HUES6 (cell line): ENCODE results near the gene MNDA.

Experiments
- H3K27ac ChIP-seq: 2 replicates; pipeline ENCODE4 v1.7.0; 2013; ENCODE audit warnings: low read depth, mild to moderate bottlenecking, low read length, inconsistent platforms
- H3K27me3 ChIP-seq: 2 replicates; pipeline ENCODE4 v1.6.1; 2013; ENCODE audit warnings: low read length; ENCODE audit not compliant: control insufficient read depth, insufficient read depth
- H3K36me3 ChIP-seq: 2 replicates; pipeline ENCODE4 v1.6.1; 2013; ENCODE audit warnings: low read length; ENCODE audit not compliant: control insufficient read depth, insufficient read depth
- H3K4me1 ChIP-seq: 2 replicates; pipeline ENCODE4 v1.6.1; 2013; ENCODE audit warnings: low read length; ENCODE audit not compliant: control insufficient read depth, insufficient read depth
- H3K4me3 ChIP-seq: 2 replicates; pipeline ENCODE4 v1.5.1; 2013; ENCODE audit warnings: low read depth, low read length
- H3K9ac ChIP-seq: one replicate; pipeline ENCODE4 v1.6.1; 2013; ENCODE audit warnings: mild to moderate bottlenecking, low read length
- H3K9me3 ChIP-seq: 2 replicates; pipeline ENCODE4 v1.6.1; 2013; ENCODE audit warnings: low read depth, low read length; ENCODE audit not compliant: control insufficient read depth, insufficient read depth

MNDA gene

GRCh38 chr1:158810311-158810710 is 20.8 kb upstream of the MNDA start:
- no peaks in the 10 kb centered on the region for H3K4me1 ChIP-seq
- no peak overlapping the region for H3K27ac ChIP-seq
- no peaks in the 10 kb centered on the region for H3K9me3 ChIP-seq
- H3K36me3 ChIP-seq: no peaks in the 10 kb centered on the region
- H3K9ac ChIP-seq: no peak overlapping the region
- no peak overlapping the region for H3K4me3 ChIP-seq
- no peaks in the 10 kb centered on the region for H3K27me3 ChIP-seq

GRCh38 chr1:158812336-158812735 is 18.8 kb upstream of the MNDA start:
- Histone ChIP-seq H3K36me3 (no peaks in the 10 kb centered on the region), H3K9me3 (no peaks in the 10 kb centered on the region), H3K27me3 (no peaks in the 10 kb centered on the region), H3K9ac (no peak overlapping the region), H3K4me1 (no peaks in the 10 kb centered on the region), H3K4me3 (no peak overlapping the region), H3K27ac (no peak overlapping the region)

- no peaks in the 10 kb centered on the region for H3K36me3 ChIP-seq
- no peak overlapping the region for H3K9ac ChIP-seq
- H3K27ac ChIP-seq: no peak overlapping the region
- H3K27me3 ChIP-seq: no peaks in the 10 kb centered on the region
- H3K4me3 ChIP-seq: no peak overlapping the region
- no peaks in the 10 kb centered on the region for H3K4me1 ChIP-seq
- no peaks in the 10 kb centered on the region for H3K9me3 ChIP-seq
These were observed 18.0 kb upstream of the MNDA start for GRCh38 chr1:158813164-158813563.

GRCh38 chr1:158814970-158815369 is 16.2 kb upstream of the MNDA start:
- Histone ChIP-seq H3K27ac (no peak overlapping the region), H3K4me1 (no peaks in the 10 kb centered on the region), H3K27me3 (no peaks in the 10 kb centered on the region), H3K9ac (no peak overlapping the region), H3K9me3 (no peaks in the 10 kb centered on the region), H3K36me3 (no peaks in the 10 kb centered on the region), H3K4me3 (no peak overlapping the region)

GRCh38 chr1:158818560-158818959 is 12.6 kb upstream of the MNDA start:
- Histone ChIP-seq H3K9ac (no peak overlapping the region), H3K27ac (no peak overlapping the region), H3K4me1 (no peaks in the 10 kb centered on the region), H3K9me3 (no peaks in the 10 kb centered on the region), H3K27me3 (no peaks in the 10 kb centered on the region), H3K4me3 (no peak overlapping the region), H3K36me3 (no peaks in the 10 kb centered on the region)

- Histone ChIP-seq H3K9ac (no peak overlapping the region), H3K4me1 (no peaks in the 10 kb centered on the region), H3K27ac (no peak overlapping the region), H3K9me3 (no peaks in the 10 kb centered on the region), H3K27me3 (no peaks in the 10 kb centered on the region), H3K4me3 (no peak overlapping the region), H3K36me3 (no peaks in the 10 kb centered on the region)
These were observed 12.1 kb upstream of the MNDA start for GRCh38 chr1:158818975-158819431.

- H3K9me3 ChIP-seq: no peaks in the 10 kb centered on the region
- no peak overlapping the region for H3K4me3 ChIP-seq
- no peak overlapping the region for H3K27ac ChIP-seq
- no peaks in the 10 kb centered on the region for H3K27me3 ChIP-seq
- H3K4me1 ChIP-seq: no peaks in the 10 kb centered on the region
- no peaks in the 10 kb centered on the region for H3K36me3 ChIP-seq
- H3K9ac ChIP-seq: no peak overlapping the region
These were observed 11.4 kb upstream of the MNDA start for GRCh38 chr1:158819461-158820443.

GRCh38 chr1:158821723-158822122 is 9.4 kb upstream of the MNDA start:
- Histone ChIP-seq H3K27me3 (no peaks in the 10 kb centered on the region), H3K4me1 (no peaks in the 10 kb centered on the region), H3K4me3 (no peak overlapping the region), H3K27ac (no peak overlapping the region), H3K36me3 (no peaks in the 10 kb centered on the region), H3K9ac (no peak overlapping the region), H3K9me3 (no peaks in the 10 kb centered on the region)

GRCh38 chr1:158830074-158830677 is 975 bp upstream of the MNDA start:
- no peaks in the 10 kb centered on the region for H3K36me3 ChIP-seq
- no peaks in the 10 kb centered on the region for H3K27me3 ChIP-seq
- no peak overlapping the region for H3K4me3 ChIP-seq
- H3K9me3 ChIP-seq: peaks cover 17% of the 10 kb centered on the region
- H3K27ac ChIP-seq: no peak overlapping the region
- no peak overlapping the region for H3K9ac ChIP-seq
- H3K4me1 ChIP-seq: no peaks in the 10 kb centered on the region

- Histone ChIP-seq H3K4me3 (no peak overlapping the region), H3K9me3 (peaks cover 17% of the 10 kb centered on the region), H3K9ac (no peak overlapping the region), H3K27ac (no peak overlapping the region), H3K27me3 (no peaks in the 10 kb centered on the region), H3K36me3 (no peaks in the 10 kb centered on the region), H3K4me1 (no peaks in the 10 kb centered on the region)
These were observed 2.1 kb downstream of the MNDA start for GRCh38 chr1:158833264-158833663.

- Histone ChIP-seq H3K27me3 (no peaks in the 10 kb centered on the region), H3K36me3 (no peaks in the 10 kb centered on the region), H3K4me1 (no peaks in the 10 kb centered on the region), H3K9ac (no peak overlapping the region), H3K9me3 (no peaks in the 10 kb centered on the region), H3K27ac (no peak overlapping the region), H3K4me3 (no peak overlapping the region)
These were observed 4.9 kb downstream of the MNDA start for GRCh38 chr1:158836038-158836437.
